Left ventricle myocardium inferior (tissue), 1 donor: ENCODE measurements around the gene HDGF. TPM values are rescaled to one million over a fixed set of nuclear protein-coding genes. Genes with fewer than 3 reads are reported as not detected.
A peak's percentile ranks its signal among the peaks of the same experiment; 100 is the strongest.

Source experiments
- DNase-seq: peaks from one replicate; pipeline ENCODE4 v3.0.0-alpha.2; 2020
- H3K27ac ChIP-seq: fragments of 200-600 bp; replicated peaks from 2 replicates; pipeline ENCODE4 v1.8.0; 2021
- H3K27me3 ChIP-seq: fragments of 200-600 bp; 2 replicates; pipeline ENCODE4 v1.8.0; 2021; ENCODE audit warnings: low read depth
- H3K36me3 ChIP-seq: fragments of 200-600 bp; 2 replicates; pipeline ENCODE4 v1.8.0; 2021
- H3K4me1 ChIP-seq: fragments of 200-600 bp; 2 replicates; pipeline ENCODE4 v1.8.0; 2021
- H3K4me3 ChIP-seq: fragments of 200-600 bp; 2 replicates; pipeline ENCODE4 v1.8.0; 2021; ENCODE audit warnings: mild to moderate bottlenecking, moderate library complexity
- H3K9me3 ChIP-seq: fragments of 200-600 bp; replicated peaks from 2 replicates; pipeline ENCODE4 v1.8.0; 2021
- intact Hi-C: fragments of 100-400 bp; cut with micrococcal nuclease; formaldehyde crosslinking; loops from one replicate; pipeline ENCODE4 v1.11.0; 2022
- total RNA-seq: library from RNA; stranded (reverse); fragmentation: NEBNext Ultra II Directional; extraction: Animal tissue kit (Norgen Biotek cat#: 25700); gene quantifications from one replicate; pipeline ENCODE4 v1.2.1, GENCODE V29; 2021
- TF ChIP-seq, protein P1 (sequence below): fragments of 200-600 bp; IDR thresholded peaks from 2 replicates; pipeline ENCODE4 v1.8.0; 2021; ENCODE audit warnings: antibody characterized with exemption, mild to moderate bottlenecking, borderline replicate concordance
- donor health status: DM: no; HTN: yes; CAD: no; lungs with severe emphysema.

HDGF gene
- total RNA-seq, 1 donor from 2014 or later: 145 TPM

DNA sequence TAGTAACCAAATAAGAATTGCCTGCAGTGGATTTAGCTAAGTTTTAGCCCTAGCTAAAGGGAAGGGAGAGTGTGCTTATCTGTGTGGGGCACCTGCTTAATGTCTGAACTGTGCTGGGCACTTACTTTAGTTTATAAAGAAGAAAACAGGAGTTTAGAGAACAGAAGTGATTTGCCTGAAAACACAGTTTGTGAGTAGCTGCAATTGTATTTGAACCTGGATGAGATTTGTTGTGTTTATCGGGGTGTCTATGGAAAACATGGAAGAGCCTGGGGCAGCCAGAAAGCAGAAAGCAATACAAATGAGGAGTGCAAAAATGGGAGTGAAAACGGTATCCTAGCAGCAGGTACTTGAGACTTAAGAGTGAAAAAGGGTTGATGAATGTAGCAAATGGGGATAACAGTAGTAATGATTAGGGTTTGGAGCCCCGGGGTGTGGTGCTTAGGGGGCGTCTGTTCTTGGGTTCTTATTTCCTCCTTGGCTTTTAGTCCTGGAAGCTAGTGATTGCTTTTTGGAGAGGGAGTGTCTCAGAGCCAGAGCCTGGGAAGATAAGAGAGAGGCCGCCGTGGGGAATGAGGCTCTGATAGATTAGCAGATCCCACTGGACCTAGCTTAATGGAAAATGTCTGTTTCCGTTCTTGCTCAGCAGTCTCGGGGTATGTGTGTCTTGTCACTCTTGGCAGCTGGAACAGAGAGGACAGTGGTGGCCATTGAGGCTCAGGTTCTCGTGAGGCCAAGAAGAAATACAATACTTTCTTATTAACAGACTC lies 21.4 kb upstream of the HDGF start:
- peak overlapping the region; percentile 58 for H3K27ac ChIP-seq
- TF ChIP-seq, protein P1, sequence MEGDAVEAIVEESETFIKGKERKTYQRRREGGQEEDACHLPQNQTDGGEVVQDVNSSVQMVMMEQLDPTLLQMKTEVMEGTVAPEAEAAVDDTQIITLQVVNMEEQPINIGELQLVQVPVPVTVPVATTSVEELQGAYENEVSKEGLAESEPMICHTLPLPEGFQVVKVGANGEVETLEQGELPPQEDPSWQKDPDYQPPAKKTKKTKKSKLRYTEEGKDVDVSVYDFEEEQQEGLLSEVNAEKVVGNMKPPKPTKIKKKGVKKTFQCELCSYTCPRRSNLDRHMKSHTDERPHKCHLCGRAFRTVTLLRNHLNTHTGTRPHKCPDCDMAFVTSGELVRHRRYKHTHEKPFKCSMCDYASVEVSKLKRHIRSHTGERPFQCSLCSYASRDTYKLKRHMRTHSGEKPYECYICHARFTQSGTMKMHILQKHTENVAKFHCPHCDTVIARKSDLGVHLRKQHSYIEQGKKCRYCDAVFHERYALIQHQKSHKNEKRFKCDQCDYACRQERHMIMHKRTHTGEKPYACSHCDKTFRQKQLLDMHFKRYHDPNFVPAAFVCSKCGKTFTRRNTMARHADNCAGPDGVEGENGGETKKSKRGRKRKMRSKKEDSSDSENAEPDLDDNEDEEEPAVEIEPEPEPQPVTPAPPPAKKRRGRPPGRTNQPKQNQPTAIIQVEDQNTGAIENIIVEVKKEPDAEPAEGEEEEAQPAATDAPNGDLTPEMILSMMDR: no peak
- H3K36me3 ChIP-seq: peaks cover 8% of the 10 kb centered on the region
- peak overlapping the region; percentile 7 for H3K4me3 ChIP-seq
- H3K4me1 ChIP-seq: peaks cover 88% of the 10 kb centered on the region
- peak; percentile 41 for DNase-seq
- no peaks in the 10 kb centered on the region for H3K27me3 ChIP-seq
- no peaks in the 10 kb centered on the region for H3K9me3 ChIP-seq
- intact Hi-C loops: no loop called here

DNA sequence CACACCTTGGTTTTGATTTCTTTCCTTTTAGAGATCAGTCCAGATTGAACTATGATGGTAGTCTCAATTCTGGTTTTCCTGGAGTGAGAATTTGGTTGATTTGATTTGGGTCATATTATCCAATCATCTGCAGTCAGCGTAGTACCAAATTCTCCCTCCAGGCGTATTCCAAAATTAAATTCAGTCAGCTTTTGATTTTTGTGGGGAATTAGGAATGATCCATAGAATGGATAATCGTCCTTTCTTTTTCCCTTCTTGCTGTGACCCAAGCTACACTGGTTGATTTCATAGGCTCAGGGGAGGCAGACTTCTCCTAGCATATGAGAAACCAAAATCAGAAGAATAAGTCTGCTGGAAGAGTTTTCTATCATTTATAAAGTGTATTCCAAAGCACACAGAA lies 20.7 kb upstream of the HDGF start:
- Histone ChIP-seq H3K36me3 (peaks cover 8% of the 10 kb centered on the region), H3K9me3 (no peaks in the 10 kb centered on the region), H3K4me3 (no peak overlapping the region), H3K27me3 (no peaks in the 10 kb centered on the region), H3K27ac (no peak overlapping the region), H3K4me1 (peaks cover 87% of the 10 kb centered on the region)
- intact Hi-C loops: no loop called here
- DNase-seq: no peak
- TF ChIP-seq, protein P1: no peak

DNA sequence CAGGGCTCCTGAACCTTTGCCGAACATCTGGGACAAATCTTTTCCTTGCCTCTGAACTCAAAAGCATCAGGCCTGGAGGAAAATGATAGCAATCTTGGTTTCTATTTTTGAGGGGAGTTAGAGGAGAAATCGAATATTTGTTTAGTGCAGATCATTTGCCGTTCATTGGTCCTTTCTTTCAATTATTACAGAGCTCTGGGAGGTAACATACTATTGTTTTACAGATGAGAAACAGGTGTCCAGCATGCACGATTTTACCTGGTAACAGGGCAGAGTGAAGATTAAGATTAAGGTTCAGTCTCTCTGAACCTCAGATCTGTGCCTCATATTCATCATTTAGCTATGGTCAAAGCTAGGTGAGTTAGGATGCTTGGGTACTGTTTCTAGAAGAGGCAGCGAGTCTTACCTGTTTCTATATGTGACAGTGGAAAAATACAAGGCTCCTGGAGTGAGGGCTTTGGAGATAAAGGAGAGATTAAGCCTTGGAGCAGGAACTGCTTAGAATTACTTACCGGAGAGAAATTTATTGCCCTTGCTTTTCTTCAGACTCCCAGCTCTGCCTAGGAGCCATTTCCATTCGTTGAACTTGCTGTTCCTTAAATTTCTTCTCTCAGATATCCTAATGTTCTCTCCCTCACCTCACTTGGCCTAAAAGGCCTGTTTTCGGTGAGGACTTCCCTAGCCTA lies 17.3 kb upstream of the HDGF start:
- DNase-seq: no peak
- intact Hi-C loops: no loop called here

DNA sequence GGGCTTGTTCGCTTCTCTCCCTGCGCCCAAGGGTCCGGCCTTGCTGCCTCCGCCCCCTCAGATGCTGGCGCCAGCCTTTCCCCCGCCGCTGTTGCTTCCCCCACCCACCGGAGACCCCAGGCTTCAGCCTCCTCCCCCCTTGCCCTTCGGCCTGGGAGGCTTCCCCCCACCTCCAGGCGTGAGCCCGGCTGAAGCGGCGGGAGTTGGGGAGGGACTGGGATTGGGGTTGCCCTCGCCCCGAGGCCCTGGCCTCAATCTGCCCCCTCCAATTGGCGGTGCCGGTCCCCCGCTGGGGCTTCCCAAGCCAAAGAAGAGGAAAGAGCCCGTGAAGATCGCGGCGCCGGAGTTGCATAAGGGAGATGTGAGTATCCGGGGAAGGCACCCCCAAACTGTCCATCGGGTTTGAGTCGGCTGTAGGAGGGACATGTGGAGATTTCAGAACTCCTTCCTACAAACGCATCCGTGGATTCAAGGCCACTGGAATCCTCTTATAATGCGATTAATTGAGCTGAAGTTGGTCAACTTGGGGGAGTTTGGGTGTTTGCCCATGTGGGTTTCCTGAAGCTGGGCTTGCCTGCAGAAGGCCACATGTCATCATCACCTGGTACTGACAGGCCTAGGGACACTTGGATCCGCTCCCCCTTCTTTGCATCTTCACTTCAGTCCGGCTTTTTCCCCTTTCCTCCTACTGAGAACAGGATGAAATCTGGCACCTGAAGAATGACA lies 16.6 kb upstream of the HDGF start:
- intact Hi-C loops: no loop called here
- H3K4me3 ChIP-seq: peak overlapping the region; percentile 97
- TF ChIP-seq, protein P1: no peak
- peak; percentile 40 for DNase-seq
- no peaks in the 10 kb centered on the region for H3K27me3 ChIP-seq
- H3K9me3 ChIP-seq: no peaks in the 10 kb centered on the region
- H3K4me1 ChIP-seq: peaks cover 67% of the 10 kb centered on the region
- peak overlapping the region; percentile 88 for H3K27ac ChIP-seq
- H3K36me3 ChIP-seq: peaks cover 8% of the 10 kb centered on the region

More for the DNA sequence above, 17.3 kb upstream of the HDGF start:
- H3K27ac ChIP-seq: peak overlapping the region; percentile 88
- no peaks in the 10 kb centered on the region for H3K27me3 ChIP-seq
- peaks cover 8% of the 10 kb centered on the region for H3K36me3 ChIP-seq
- no peaks in the 10 kb centered on the region for H3K9me3 ChIP-seq
- TF ChIP-seq, protein P1: no peak
- peak overlapping the region; percentile 97 for H3K4me3 ChIP-seq
- H3K4me1 ChIP-seq: peaks cover 74% of the 10 kb centered on the region

DNA sequence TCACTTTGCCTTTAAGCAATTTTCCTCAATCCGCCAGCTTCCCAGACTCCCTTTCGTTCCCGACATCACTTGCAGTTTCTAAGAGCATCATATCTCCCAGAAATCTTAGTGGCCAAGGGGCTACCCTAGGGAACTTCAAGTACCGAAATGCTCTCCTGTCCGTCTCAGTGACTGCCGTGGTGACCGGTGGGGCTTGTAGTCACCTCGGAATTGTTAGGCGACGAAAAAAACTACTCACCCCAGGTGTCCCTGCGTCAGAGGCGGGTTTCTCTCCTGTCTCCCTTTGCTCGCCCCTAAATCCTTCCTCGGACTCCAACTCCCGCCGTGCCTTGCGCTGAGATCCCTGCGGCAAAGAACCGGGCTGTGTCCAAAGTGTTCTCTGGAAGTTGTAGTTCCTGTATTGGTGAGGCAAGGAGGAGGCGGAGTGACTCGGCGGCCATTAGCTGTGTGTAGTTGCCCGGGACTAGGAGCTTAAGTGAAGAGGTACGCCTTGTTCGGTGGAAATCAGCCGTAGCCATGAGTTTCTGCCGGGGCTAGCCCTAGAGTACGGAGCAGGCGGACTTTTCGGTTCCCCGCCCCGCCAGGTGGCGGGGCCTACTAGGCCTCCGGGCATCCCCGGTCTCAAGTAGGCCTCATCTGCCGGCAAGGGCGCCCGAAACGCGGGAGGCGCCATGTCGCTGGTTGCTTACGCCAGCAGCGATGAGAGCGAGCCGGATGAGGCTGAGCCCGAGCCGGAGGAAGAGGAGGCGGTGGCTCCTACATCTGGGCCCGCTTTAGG lies 15.8 kb upstream of the HDGF start, which contains the start of gene PRCC:
PRCC (plus strand) TSS at position 435 of the 778 bp plus-strand sequence; CDS start at position 672, 237 bp downstream.
- Histone ChIP-seq H3K36me3 (peaks cover 8% of the 10 kb centered on the region), H3K27me3 (no peaks in the 10 kb centered on the region), H3K9me3 (no peaks in the 10 kb centered on the region), H3K4me3 (peak within 1 kb of the TSS; percentile 97), H3K4me1 (peaks cover 60% of the 10 kb centered on the region), H3K27ac (peak within 1 kb of the TSS; percentile 88)
- intact Hi-C loops: no loop called here
- TF ChIP-seq, protein P1: no peak
- DNase-seq: peak; percentile 97
